NCI-H1694 (cell line): ENCODE data around the gene FAM24B.
"Not testable (repeated sequence)": the region's sequence is repeated elsewhere in the genome, so short reads cannot be mapped to it uniquely, and the experiment has no call there.

Experiments used
- DNase-seq: peaks from one replicate; lab custom pipeline; 2025; lab: John Stamatoyannopoulos, UW

The FAM24B gene

GRCh38 chr10:122858042-122858441 lies 21.3 kb downstream of the FAM24B start:
- DNase-seq, result not testable (repeated sequence)

GRCh38 chr10:122856902-122857301 lies 22.5 kb downstream of the FAM24B start:
- no peak for DNase-seq

- DNase-seq, result no peak
Measured at GRCh38 chr10:122855745-122856144, 23.6 kb downstream of the FAM24B start.

- DNase-seq, result no peak
Measured at GRCh38 chr10:122854648-122855047, 24.7 kb downstream of the FAM24B start.

GRCh38 chr10:122853665-122854313 lies 25.6 kb downstream of the FAM24B start:
- DNase-seq, result no peak

GRCh38 chr10:122852261-122852660 lies 27.1 kb downstream of the FAM24B start:
- no peak for DNase-seq

- DNase-seq, result no peak
Measured at GRCh38 chr10:122850705-122851640, 28.4 kb downstream of the FAM24B start.

GRCh38 chr10:122849900-122850605 lies 29.3 kb downstream of the FAM24B start:
- DNase-seq, result no peak

- no peak for DNase-seq
Measured at GRCh38 chr10:122849090-122849489, 30.3 kb downstream of the FAM24B start.

GRCh38 chr10:122847782-122848604 lies 31.4 kb downstream of the FAM24B start:
- DNase-seq, result no peak

- DNase-seq, result no peak
Measured at GRCh38 chr10:122845783-122846332, 33.5 kb downstream of the FAM24B start, which contains the start of gene CUZD1. TSS of gene CUZD1 (minus strand) at chr10:122845857. CDS start at chr10:122845843, 14 bp downstream.

- DNase-seq, result no peak
Measured at GRCh38 chr10:122844146-122844545, 35.2 kb downstream of the FAM24B start.

GRCh38 chr10:122841569-122841968 lies 37.8 kb downstream of the FAM24B start:
- no peak for DNase-seq

- no peak for DNase-seq
Measured at GRCh38 chr10:122839505-122839904, 39.9 kb downstream of the FAM24B start.

GRCh38 chr10:122838880-122839279 lies 40.5 kb downstream of the FAM24B start:
- no peak for DNase-seq

- DNase-seq, result no peak
Measured at GRCh38 chr10:122835908-122836307, 43.5 kb downstream of the FAM24B start.

- no peak for DNase-seq
Measured at GRCh38 chr10:122830965-122831353, 48.4 kb downstream of the FAM24B start.

GRCh38 chr10:122830273-122830964 lies 49.0 kb downstream of the FAM24B start:
- DNase-seq, result no peak

GRCh38 chr10:122829454-122829853 lies 49.9 kb downstream of the FAM24B start:
- no peak for DNase-seq

GRCh38 chr10:122828716-122829255 lies 50.6 kb downstream of the FAM24B start:
- no peak for DNase-seq
